GOT3 (cell line): ENCODE measurements around the gene PKMYT1.
"Not testable (repeated sequence)": the region's sequence is repeated elsewhere in the genome, so short reads cannot be mapped to it uniquely, and the experiment has no call there.

Source experiments
- DNase-seq: peaks from one replicate; lab custom pipeline; 2025; ENCODE audit warnings: mixed read lengths; lab: John Stamatoyannopoulos, UW

The PKMYT1 gene

DNA sequence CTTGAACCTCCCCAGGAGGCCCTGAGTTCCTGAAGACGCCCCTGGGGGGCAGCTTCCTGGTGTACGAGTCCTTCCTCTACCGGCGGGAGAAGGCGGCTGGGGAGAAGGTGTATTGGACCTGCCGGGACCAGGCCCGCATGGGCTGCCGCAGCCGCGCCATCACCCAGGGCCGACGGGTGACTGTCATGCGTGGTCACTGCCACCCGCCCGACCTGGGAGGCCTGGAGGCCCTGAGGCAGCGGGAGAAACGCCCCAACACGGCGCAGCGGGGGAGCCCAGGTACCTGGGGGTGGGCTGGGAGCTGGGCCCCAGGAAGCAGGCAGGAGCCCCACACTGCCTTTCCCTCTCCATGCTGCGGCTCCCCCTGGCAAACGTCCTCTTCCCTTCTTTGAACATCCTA, 46.5 kb downstream of the PKMYT1 start:
- no peak for DNase-seq

DNA sequence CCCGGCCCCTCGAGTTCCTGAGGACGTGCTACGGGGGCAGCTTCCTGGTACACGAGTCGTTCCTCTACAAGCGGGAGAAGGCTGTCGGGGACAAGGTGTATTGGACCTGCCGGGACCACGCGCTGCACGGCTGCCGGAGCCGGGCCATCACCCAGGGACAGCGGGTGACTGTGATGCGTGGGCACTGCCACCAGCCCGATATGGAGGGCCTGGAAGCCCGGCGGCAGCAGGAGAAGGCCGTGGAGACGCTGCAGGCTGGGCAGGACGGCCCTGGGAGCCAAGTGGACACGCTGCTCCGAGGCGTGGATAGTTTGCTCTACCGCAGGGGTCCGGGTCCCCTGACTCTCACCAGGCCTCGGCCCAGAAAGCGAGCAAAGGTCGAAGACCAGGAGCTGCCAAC, 47.1 kb downstream of the PKMYT1 start:
- DNase-seq = no peak

DNA sequence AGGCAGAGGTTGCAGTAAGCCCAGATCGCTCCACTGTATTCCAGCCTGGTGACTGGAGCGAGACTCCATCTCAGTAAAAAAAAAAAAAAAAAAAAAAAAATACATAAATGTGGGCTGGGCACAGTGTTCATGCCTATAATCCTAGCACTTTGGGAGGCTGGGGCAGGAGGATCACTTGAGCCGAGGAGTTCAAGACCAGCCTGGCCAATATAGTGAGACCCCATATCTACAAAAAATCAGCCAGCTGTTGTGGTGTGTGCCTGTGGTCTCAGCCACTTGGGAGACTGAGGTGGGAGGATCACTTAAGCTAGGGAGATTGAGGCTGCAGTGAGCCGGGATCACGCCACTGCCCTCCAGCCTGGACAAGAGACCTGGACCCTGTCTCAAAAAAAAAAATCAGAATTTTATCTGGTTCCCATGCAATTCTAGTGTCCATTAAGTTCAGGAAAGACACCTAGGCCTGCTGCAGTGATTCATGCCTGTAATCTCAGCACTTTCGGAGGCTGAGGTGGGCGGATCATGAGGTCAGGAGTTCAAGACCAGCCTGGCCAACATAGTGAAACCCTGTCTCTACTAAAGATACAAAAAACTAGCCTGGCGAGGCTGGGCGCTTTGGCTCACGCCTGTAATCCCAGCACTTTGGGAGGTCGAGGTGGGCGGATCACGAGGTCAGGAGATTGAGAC, 48.9 kb downstream of the PKMYT1 start:
- not testable (repeated sequence) for DNase-seq

DNA sequence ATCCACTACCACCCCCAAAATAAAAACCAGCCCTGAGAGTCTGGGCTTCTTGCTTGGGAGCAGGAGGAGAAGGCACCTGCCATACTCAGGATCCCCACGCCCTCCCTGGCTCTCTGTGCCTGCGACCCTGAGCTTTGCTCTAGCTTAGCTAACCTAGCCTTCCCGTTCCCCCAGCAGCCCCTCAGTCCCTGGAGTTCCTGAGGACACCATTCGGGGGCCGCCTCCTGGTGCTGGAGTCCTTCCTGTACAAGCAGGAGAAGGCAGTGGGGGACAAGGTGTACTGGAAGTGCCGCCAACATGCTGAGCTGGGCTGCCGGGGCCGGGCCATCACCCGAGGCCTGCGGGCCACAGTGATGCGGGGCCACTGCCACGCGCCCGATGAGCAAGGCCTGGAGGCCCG, 50.0 kb downstream of the PKMYT1 start:
- no peak for DNase-seq

DNA sequence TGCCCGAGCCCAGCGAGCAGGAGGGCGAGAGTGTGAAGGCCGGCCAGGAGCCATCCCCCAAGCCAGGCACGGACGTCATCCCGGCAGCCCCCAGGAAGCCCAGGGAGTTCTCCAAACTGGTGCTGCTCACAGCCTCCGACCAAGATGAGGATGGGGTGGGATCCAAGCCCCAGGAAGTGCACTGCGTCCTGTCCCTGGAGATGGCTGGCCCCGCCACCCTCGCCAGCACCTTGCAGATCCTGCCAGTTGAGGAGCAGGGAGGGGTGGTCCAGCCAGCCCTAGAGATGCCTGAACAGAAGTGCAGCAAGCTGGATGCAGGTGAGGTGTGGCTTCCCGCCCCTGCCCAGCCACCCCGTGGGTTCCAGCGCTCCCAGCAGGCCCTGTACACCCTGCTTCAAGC, 50.6 kb downstream of the PKMYT1 start:
- DNase-seq = no peak

DNA sequence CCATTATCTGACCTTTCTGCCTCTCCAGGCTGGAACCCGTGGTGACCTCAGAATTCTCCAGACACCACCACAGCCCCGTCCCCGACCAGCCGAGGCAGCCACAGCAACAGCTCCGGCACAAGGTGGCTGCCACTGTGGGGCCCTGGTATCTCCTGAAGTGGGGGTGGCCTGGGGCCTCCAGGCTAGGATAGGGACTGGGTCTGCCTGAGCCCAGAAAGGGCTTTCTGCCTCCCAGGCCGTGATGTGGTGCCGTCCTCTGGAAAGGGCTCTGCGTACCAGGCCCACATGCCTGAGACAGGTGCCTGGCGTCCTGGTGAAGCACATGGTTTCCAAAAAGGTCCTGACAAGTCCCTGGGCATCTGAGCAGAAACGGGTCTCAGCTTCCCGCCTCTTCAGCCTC, 51.5 kb downstream of the PKMYT1 start:
- no peak for DNase-seq

DNA sequence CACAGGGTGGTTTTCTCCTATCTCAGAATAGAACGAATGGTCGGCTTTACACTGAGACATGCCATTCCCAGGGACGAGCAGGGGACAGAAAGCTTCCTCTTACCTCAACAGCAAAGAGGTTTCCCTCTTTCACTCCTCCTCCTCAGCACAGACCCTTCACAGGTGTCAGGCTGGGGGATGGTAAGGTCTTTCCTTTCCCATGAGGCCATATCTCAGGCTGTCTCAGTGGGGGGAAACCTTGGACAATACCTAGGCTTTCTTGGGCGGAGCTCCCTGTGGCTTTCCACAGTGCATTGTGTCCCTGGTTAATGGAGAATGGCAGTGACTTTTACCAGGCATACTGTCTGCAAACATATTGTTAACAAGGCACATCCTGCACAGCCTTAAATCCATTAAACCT, 52.1 kb downstream of the PKMYT1 start:
- not testable (repeated sequence) for DNase-seq

DNA sequence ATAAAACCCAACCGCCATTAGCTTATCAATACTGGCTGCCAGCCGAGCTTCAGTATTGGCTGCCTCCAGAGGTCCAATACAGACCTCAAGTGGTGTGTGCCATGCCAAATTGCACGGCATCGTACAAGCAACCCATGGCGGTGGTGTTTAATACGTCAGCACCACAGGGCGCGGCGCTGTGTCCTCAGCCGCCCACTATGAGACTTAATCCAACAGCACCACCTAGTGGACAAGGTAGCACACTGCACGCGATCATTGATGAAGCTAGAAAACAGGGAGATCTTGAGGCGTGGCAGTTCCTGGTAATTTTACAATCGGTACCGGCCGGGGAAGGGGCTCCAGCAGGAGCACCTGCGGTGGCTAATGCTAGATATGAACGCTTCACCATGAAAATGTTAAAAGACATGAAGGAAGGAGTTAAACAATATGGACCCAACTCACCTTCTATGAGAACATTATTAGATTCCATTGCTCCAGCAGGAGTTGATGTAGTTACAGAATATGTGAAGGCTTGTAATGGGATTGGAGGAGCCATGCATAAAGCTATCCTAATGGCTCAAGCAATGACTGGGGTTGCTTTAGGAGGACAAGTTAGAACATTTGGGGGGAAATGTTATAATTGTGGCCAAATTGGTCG, 53.1 kb downstream of the PKMYT1 start:
- DNase-seq = peak; percentile 68

DNA sequence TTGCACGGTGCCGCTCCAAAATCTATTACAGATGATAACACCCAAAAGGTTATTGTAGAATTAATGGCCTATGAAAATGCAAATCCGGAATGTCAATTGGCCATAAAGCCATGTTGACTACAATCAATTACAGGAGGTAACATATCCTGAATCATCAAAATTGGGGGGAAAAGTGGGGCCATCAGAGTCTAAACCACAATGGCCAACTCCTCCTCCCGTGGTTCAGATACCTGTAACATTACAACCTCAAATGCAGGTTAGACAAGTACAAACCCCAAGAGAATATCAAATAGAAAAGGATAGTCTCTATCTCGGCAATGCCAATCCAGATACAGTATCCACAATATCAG, 53.6 kb downstream of the PKMYT1 start:
- no peak for DNase-seq

DNA sequence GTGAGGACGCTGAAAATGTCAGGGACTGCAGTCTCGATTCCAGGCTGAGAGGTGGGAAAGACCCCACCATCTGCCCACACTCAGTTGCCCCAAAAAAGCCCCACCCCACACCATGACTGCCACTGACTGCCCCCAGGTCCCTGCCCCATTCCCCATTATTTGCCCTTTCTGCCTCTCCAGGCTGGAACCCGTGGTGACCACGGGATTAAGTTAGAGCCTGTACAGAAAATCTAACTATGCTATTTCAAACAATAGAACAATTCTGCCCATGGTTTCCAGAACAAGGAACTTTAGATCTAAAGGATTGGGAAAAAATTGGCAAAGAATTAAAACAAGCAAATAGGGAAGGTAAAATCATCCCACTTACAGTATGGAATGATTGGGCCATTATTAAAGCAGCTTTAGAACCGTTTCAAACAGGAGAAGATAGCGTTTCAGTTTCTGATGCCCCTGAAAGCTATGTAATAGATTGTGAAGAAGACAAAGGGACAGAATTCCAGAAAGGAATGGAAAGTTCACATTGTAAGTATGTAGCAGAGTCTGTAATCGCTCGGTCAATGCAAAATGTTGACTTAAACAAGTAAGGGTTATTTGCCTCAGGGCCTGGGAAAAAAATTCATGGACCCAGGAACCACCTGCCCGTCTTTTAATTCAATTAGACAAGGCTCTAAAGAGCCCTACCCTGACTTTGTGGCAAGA, 54.1 kb downstream of the PKMYT1 start:
- no peak for DNase-seq

DNA sequence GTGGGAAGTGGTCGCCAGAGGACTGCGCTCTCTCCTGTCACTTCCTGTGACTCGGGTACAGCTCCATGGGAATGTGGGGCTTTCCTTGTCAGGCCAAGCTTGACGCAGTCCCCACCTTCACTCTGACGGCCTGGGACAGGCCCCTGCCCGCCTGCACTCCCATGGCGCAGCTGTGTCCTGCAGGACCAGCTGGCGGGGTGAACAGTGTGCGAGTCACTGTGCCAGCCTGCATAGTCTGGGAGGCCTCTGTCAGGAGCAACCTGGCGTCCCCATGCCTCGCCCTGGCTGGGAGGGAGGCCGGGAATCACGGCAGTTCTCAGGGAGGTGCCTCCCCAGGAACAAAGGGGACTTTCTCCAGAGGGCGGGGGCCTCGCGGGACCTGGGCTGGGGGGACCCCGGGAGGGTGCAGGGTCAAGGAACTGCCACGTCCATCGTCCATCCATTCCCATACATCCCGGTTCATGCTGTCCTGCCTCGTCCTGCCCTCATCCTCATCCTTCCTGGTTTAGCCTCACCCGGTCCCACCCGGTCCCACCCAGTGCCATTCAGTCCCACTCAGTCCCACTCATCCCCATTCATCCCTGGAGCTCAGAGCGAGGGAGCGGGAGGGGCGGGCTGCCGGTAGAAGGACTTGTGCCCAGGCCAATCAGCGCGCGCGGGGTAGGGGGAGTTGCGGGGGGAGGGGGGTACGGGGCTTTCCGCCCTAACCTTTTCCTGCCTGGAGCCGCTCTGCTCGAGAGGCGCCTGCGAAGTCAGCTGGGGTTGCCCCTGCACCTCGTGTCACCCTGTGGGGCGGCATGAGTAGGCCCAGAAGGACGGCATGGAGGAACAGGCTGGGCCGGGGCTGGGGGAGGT, 55.1 kb downstream of the PKMYT1 start:
- no peak for DNase-seq

DNA sequence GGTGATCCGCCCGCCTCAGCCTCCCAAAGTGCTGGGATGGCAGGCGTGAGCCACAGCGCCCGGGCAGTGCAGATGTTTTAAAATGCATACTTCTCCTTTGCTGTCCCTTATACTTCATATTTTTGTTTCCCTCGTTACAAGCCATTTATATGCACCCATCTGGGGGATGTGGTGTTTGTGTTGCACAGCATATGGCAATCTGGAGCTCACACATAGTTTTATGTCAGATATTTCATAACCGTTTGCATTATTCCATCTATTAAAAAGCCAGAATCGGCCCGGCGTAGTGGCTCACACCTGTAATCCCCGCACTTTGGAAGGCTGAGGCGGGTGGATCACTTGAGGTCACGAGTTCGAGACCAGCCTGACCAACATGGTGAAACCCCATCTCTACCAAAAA, 56.8 kb downstream of the PKMYT1 start:
- DNase-seq = no peak
